OCI-LY7 (cell line): ENCODE results near the gene RAB29.

ENCODE experiments used
- EZH2phosphoT487 ChIP-seq: fragments of 200-600 bp; sonication (generic); IDR thresholded peaks from 2 replicates; pipeline ENCODE4 v1.6.1; 2018; ENCODE audit warnings: low read depth, borderline replicate concordance, mild to moderate bottlenecking, mixed run types, antibody characterized with exemption, low read length, moderate library complexity, mixed read lengths
- TF ChIP-seq, protein P1 (sequence below): fragments of 200-600 bp; sonication (generic); conservative IDR thresholded peaks from 2 replicates; pipeline ENCODE4 v1.5.1; 2014; ENCODE audit warnings: mild to moderate bottlenecking, antibody characterized with exemption, low read length, moderate library complexity, mixed read lengths

GRCh38 chr1:205817988-205818387, 42.7 kb upstream of the RAB29 start:
- TF ChIP-seq, protein P1, sequence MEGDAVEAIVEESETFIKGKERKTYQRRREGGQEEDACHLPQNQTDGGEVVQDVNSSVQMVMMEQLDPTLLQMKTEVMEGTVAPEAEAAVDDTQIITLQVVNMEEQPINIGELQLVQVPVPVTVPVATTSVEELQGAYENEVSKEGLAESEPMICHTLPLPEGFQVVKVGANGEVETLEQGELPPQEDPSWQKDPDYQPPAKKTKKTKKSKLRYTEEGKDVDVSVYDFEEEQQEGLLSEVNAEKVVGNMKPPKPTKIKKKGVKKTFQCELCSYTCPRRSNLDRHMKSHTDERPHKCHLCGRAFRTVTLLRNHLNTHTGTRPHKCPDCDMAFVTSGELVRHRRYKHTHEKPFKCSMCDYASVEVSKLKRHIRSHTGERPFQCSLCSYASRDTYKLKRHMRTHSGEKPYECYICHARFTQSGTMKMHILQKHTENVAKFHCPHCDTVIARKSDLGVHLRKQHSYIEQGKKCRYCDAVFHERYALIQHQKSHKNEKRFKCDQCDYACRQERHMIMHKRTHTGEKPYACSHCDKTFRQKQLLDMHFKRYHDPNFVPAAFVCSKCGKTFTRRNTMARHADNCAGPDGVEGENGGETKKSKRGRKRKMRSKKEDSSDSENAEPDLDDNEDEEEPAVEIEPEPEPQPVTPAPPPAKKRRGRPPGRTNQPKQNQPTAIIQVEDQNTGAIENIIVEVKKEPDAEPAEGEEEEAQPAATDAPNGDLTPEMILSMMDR = no peak
- TF ChIP-seq EZH2phosphoT487 = no peak
